K562 (cell line): ENCODE data around the gene ALDH7A1. TPM values are rescaled to one million over a fixed set of nuclear protein-coding genes. Genes with fewer than 3 reads are reported as not detected.

Experiments
- ATAC-seq: fragments of 200-7000 bp; cut with Tn5 transposase; 3 replicates; pipeline ENCODE4 v1.9.1; 2020; ENCODE audit warnings: moderate library complexity
- BruUV-seq: library from RNA; stranded (reverse); fragments of 400-500 nt; replicated peaks from 2 replicates; lab custom pipeline; 2021; lab: Mats Ljungman, UMichigan
- CTCF ChIA-PET: fragments of 300-600 bp; formaldehyde crosslinking; extraction: SDS; loops from one replicate; lab custom pipeline; 2021; ENCODE audit warnings: low intra/inter-chr PET ratio; lab: Yijun Ruan, JAX
- POLR2A ChIA-PET: fragments of 300-600, 350-650 bp; sonication (Branson Sonifier 250); formaldehyde crosslinking; extraction: SDS; loops from one replicate; lab custom pipeline; 2021; ENCODE audit warnings: antibody characterized with exemption, inconsistent platforms; lab: Yijun Ruan, JAX
- DNase-seq, 4 experiments: peaks; one replicate each; pipeline versions ENCODE4 v3.0.0 to v3.0.0-alpha.2; 2011 to 2018; ENCODE audit warnings: low spot score in 3 of 4, mixed read lengths in 3 of 4; ENCODE audit errors: extremely low read depth in 1 of 4
- FAIRE-seq: peaks from 2 replicates; lab custom pipeline; 2011; peaks lifted over from hg19 to GRCh38; lab: Jason Lieb, UNC
- H2AFZ ChIP-seq: 2 replicates; pipeline ENCODE4 v1.6.0; 2011; ENCODE audit warnings: low read depth, low read length, control low read depth, inconsistent platforms
- H3K27ac ChIP-seq: fragments of 200-600 bp; 3 replicates; pipeline ENCODE4 v1.8.0; 2011; ENCODE audit warnings: low read depth, mild to moderate bottlenecking, control low read depth, inconsistent platforms, low read length, moderate library complexity, mixed read lengths; ENCODE audit errors: extremely low read depth
- H3K27me3 ChIP-seq, 2 experiments: fragments of 300-600 bp in 1 of 2; 2 replicates in 1 of 2; 3 replicates in 1 of 2; pipeline versions ENCODE4 v1.6.0 to v1.8.0; 2011; ENCODE audit warnings: inconsistent platforms in 2 of 2, low read length in 2 of 2, mild to moderate bottlenecking in 1 of 2, mixed read lengths in 1 of 2, moderate library complexity in 1 of 2; ENCODE audit not compliant: control insufficient read depth in 2 of 2, insufficient read depth in 2 of 2
- H3K36me3 ChIP-seq: fragments of 300-600 bp; 3 replicates; pipeline ENCODE4 v1.8.0; 2011; ENCODE audit warnings: mild to moderate bottlenecking, low read length, inconsistent platforms; ENCODE audit not compliant: control insufficient read depth, insufficient read depth
- H3K4me1 ChIP-seq, 2 experiments: fragments of 200-600 bp in 1 of 2; replicated peaks in 1 of 2; 2 replicates in 1 of 2; 3 replicates in 1 of 2; pipeline versions ENCODE4 v1.5.1 to v1.8.0; 2011; ENCODE audit warnings: inconsistent platforms in 2 of 2, low read length in 2 of 2, mild to moderate bottlenecking in 1 of 2, mixed read lengths in 1 of 2, moderate library complexity in 1 of 2; ENCODE audit not compliant: control insufficient read depth in 2 of 2, insufficient read depth in 2 of 2
- H3K4me2 ChIP-seq: 2 replicates; pipeline ENCODE4 v1.6.1; 2011; ENCODE audit warnings: low read length, control low read depth, inconsistent platforms, mixed read lengths; ENCODE audit not compliant: insufficient read depth
- H3K4me3 ChIP-seq: fragments of 200-600 bp; sonication (generic), shearing (Covaris generic); 2 replicates; pipeline ENCODE4 v1.5.1; 2016; ENCODE audit warnings: control low read depth, inconsistent platforms
- H3K79me2 ChIP-seq: fragments of 200-600 bp; 3 replicates; pipeline ENCODE4 v1.8.0; 2011; ENCODE audit warnings: low read length, inconsistent platforms; ENCODE audit not compliant: control insufficient read depth, insufficient read depth
- H3K9ac ChIP-seq, 2 experiments: 2 replicates each; pipeline versions ENCODE4 v1.6.0 to v1.6.1; 2011; ENCODE audit warnings: low read depth in 2 of 2, low read length in 2 of 2, control low read depth in 1 of 2, inconsistent platforms in 1 of 2, mild to moderate bottlenecking in 1 of 2, mixed read lengths in 1 of 2; ENCODE audit not compliant: insufficient read depth in 1 of 2
- H3K9me1 ChIP-seq: one replicate; pipeline ENCODE4 v1.6.0; 2011; ENCODE audit warnings: inconsistent platforms, mild to moderate bottlenecking, low read length, moderate library complexity; ENCODE audit not compliant: control insufficient read depth, insufficient read depth
- H3K9me3 ChIP-seq: replicated peaks from 2 replicates; pipeline ENCODE4 v1.5.1; 2011; ENCODE audit warnings: low read depth, low read length, inconsistent platforms; ENCODE audit not compliant: control insufficient read depth, insufficient read depth
- H4K20me1 ChIP-seq: replicated peaks from 2 replicates; pipeline ENCODE4 v1.6.1; 2011; ENCODE audit warnings: low read length, inconsistent platforms, mixed read lengths; ENCODE audit not compliant: control insufficient read depth, insufficient read depth
- BCOR ChIP-seq: fragments of 450-650 bp; IDR thresholded peaks from 2 replicates; pipeline ENCODE4 v1.6.1; 2016
- CBX1 ChIP-seq: sonication (generic); IDR thresholded peaks from 2 replicates; pipeline ENCODE4 v1.6.1; 2016; ENCODE audit warnings: antibody characterized with exemption, low read depth, mild to moderate bottlenecking
- CCNT2 ChIP-seq: IDR thresholded peaks from 2 replicates; pipeline ENCODE4 v1.6.1; 2011; ENCODE audit warnings: borderline replicate concordance, low read depth, mild to moderate bottlenecking, moderate library complexity, mixed read lengths, low read length; ENCODE audit not compliant: insufficient read length; ENCODE audit errors: extremely low read depth
- GATAD2A ChIP-seq: fragments of 450-650 bp; IDR thresholded peaks from 2 replicates; pipeline ENCODE4 v1.6.1; 2017
- HDAC2 ChIP-seq: fragments of 450-650 bp; IDR thresholded peaks from 2 replicates; pipeline ENCODE4 v1.6.1; 2016; ENCODE audit warnings: mild to moderate bottlenecking
- HNRNPL ChIP-seq: fragments of 200-400 bp; formaldehyde crosslinking; IDR thresholded peaks from 2 replicates; pipeline ENCODE4 v1.6.1; 2017; ENCODE audit warnings: low read depth, mild to moderate bottlenecking, low read length
- KDM1A ChIP-seq, 2 experiments: fragments of 450-650 bp; IDR thresholded peaks; 2 replicates each; pipeline ENCODE4 v1.6.1; 2016; ENCODE audit warnings: mild to moderate bottlenecking in 2 of 2
- KHSRP ChIP-seq: fragments of 450-650 bp; IDR thresholded peaks from 2 replicates; pipeline ENCODE4 v1.6.1; 2017
- RBM25 ChIP-seq: fragments of 200-400 bp; formaldehyde crosslinking; IDR thresholded peaks from 2 replicates; pipeline ENCODE4 v1.6.1; 2018; ENCODE audit warnings: low read length, low read depth, moderate library complexity; ENCODE audit not compliant: severe bottlenecking
- SLC30A9 ChIP-seq: fragments of 250-450 bp; sonication (Bioruptor Pico); IDR thresholded peaks from 2 replicates; pipeline ENCODE4 v1.8.0; 2022; ENCODE audit warnings: mild to moderate bottlenecking, moderate library complexity
- in situ Hi-C: fragments of 300-500 bp; cut with MboI; formaldehyde crosslinking; loops from 4 replicates; pipeline ENCODE4 v1.15.0; 2018; ENCODE audit warnings: inconsistent platforms, mixed read lengths
- intact Hi-C: fragments of 100-400 bp; cut with micrococcal nuclease; formaldehyde crosslinking; loops from 2 replicates; pipeline ENCODE4 v1.14.2; 2022
- polyA plus RNA-seq, 8 experiments: library from polyadenylated mRNA; depleted of rRNA in 4 of 8; stranded (reverse) in 5 of 8; unstranded in 3 of 8; fragments of >200 nt; fragmentation: Nextera tagmentation in 2 of 8; fragmentation: Illumina TruSeq in 1 of 8; extraction: Ambion mirVana in 2 of 8; extraction: Trizol in 1 of 8; gene quantifications; 2 replicates each; pipeline versions ENCODE4 v1.2.1 to v1.2.3, GENCODE V29; 2011 to 2014; ENCODE audit warnings: inconsistent platforms in 1 of 8, missing spikeins in 1 of 8
- total RNA-seq, 7 experiments: library from RNA; depleted of rRNA in 6 of 7; stranded (reverse); fragments of >200 nt in 6 of 7; fragmentation: Illumina TruSeq in 2 of 7; extraction: Trizol in 2 of 7; gene quantifications; 2 replicates each; pipeline versions ENCODE4 v1.2.1 to v1.2.3, GENCODE V29; 2011 to 2021; ENCODE audit warnings: low replicate concordance in 1 of 7
- TF ChIP-seq, protein P1 (sequence below), 2 experiments: fragments of 450-650 bp; conservative IDR thresholded peaks; 2 replicates each; pipeline ENCODE4 v1.6.1; 2017; ENCODE audit warnings: mild to moderate bottlenecking in 2 of 2, moderate library complexity in 2 of 2

ALDH7A1 gene
- total and polyA plus RNA-seq, 9 of the 15 experiments (the other 6 are each of a cell fraction or from before 2014, with no cell fraction given), result 0.04 to 0.49 TPM; not detected in 7

DNA sequence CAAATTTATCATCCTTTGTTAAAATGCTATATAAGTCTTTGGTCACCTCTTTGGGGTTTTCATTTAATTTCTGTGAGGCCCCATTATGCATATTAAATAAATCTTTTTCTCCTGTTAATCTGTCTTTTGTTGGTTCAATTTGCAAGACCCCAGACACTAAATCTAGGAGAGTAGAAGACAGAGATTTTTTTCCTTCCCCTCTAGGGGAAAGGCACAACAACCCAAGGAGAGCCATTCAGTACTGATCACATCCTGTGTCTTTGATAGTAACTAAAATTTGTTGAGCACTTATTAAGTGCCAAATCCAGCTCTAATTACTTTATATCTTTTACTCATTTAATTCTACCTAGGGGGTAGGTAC lies 74.4 kb downstream of the ALDH7A1 start:
- Histone ChIP-seq H4K20me1 (no peaks in the 10 kb centered on the region), H2AFZ (no peak overlapping the region), H3K36me3 (no peaks in the 10 kb centered on the region), H3K27ac (no peak overlapping the region; the same call in 2 of the 3 replicates), H3K79me2 (no peaks in the 10 kb centered on the region), H3K4me1 (peaks cover 12 to 33% of the 10 kb centered on the region in 2 experiments), H3K27me3 (no peaks in the 10 kb centered on the region), H3K4me2 (peak overlapping the region; percentile 80; the same call in 1 of the 2 replicates), H3K4me3 (no peak overlapping the region), H3K9me1 (no peaks in the 10 kb centered on the region), H3K9me3 (no peaks in the 10 kb centered on the region), H3K9ac (peak overlapping the region in 1 of 2 experiments; percentile 64; a peak in 2 of 4 replicates)
- FAIRE-seq (no peak), DNase-seq (no peak), ATAC-seq (no peak)
- POLR2A ChIA-PET, result interaction anchor here (0.8 to 2.3 kb wide), 3 partner anchors 11 to 524 kb away, joined by 3 to 7 read pairs (median 4); no protein-coding TSS in a partner anchor
- TF ChIP-seq HNRNPL (no peak), GATAD2A (0 out of 2 replicates have a peak, but pooled peaks have one; percentile 2), CCNT2 (peak; percentile 7), RBM25 (no peak), BCOR (0 out of 2 replicates have a peak, but pooled peaks have one; percentile 3), KDM1A (IDR thresholded peaks at IDR 0.05) (peak; percentile 50 to 73; a peak in 3 of 4 replicates), CBX1 (no peak), KHSRP (no peak), SLC30A9 (CRISPR knock-in tag) (no peak), HDAC2 (0 out of 2 replicates have a peak, but pooled peaks have one; percentile 11)
- TF ChIP-seq, protein P1, sequence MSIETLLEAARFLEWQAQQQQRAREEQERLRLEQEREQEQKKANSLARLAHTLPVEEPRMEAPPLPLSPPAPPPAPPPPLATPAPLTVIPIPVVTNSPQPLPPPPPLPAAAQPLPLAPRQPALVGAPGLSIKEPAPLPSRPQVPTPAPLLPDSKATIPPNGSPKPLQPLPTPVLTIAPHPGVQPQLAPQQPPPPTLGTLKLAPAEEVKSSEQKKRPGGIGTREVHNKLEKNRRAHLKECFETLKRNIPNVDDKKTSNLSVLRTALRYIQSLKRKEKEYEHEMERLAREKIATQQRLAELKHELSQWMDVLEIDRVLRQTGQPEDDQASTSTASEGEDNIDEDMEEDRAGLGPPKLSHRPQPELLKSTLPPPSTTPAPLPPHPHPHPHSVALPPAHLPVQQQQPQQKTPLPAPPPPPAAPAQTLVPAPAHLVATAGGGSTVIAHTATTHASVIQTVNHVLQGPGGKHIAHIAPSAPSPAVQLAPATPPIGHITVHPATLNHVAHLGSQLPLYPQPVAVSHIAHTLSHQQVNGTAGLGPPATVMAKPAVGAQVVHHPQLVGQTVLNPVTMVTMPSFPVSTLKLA (conservative IDR thresholded peaks at IDR 0.05), result 0 out of 4 replicates have a peak, but pooled peaks of 1 of the 2 experiments have one; percentile 28
- in situ Hi-C loops (no loop called here), intact Hi-C loops (no loop called here)
- CTCF ChIA-PET, result no interaction called here
- no TSS peak for BruUV-seq
